GM19035 (cell line): Measurements from ENCODE around the gene TNFAIP8L2.
A peak's percentile ranks its signal among the peaks of the same experiment; 100 is the strongest.
"Not testable (repeated sequence)": the region's sequence is repeated elsewhere in the genome, so short reads cannot be mapped to it uniquely, and the experiment has no call there.

Source experiments
- ATAC-seq: cut with Tn5 transposase; IDR thresholded peaks from one replicate; pipeline ENCODE4 v1.9.1; 2021; ENCODE audit not compliant: unreplicated experiment

Gene TNFAIP8L2

DNA sequence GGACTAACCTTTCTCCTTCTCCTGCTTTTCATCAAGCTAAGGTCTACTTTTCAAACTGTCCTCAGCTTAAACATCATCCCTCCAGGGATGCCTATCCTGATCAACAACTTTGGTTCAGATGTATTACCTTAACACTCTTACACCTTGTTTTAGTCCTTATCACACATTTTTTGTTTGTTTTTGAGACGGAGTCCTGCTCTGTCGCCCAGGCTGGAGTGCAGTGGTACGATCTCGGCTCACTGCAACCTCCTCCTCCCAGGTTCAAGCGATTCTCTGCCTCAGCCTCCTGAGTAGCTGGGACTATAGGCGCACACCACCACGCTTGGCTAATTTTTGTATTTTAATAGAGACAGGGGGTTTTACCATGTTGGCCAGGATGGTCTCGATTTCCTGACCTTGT, 32.2 kb downstream of the TNFAIP8L2 start:
- ATAC-seq = not testable (repeated sequence)

- peak; percentile 87 for ATAC-seq
Observed at GRCh38 chr1:151189637-151190445, 33.4 kb downstream of the TNFAIP8L2 start, which contains the start of gene VPS72. VPS72 (minus strand) TSS chr1:151190197; CDS start chr1:151190121, 76 bp downstream.

DNA sequence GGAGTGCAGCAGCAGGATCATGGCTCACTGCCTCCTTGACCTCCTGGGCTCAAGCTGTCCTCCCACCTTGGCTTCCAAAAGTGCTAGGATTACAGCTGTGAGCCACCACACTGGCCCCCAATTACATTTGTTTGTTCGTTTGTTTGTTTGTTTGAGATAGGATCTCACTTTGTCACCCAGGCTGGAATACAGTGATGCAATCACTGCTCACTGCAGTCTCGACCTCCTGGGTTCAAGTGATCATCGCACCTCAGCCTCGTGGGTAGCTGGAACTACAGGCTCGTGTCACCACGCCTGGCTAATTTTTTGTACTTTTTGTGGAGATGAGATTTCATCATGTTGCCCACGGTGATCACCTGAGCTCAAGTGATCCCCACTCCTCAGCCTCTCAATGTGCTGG, 35.6 kb downstream of the TNFAIP8L2 start:
- ATAC-seq = no peak

DNA sequence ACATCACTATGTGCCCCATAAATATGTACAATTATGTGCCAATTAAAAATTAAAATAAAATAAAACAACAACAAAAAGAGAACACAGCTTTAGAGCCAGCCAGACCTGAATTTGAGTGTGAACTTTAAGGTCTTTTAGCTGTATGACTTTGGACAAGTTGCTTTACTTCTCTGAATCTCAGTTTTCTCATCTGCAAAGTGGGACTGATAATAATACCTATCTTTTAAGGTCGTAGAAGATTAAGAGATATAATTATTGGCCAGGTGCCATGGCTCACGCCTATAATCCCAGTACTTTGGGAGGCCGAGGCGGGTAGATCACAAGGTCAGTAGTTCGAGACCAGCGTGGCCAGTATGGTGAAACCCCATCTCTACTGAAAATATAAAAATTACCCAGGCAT, 36.9 kb downstream of the TNFAIP8L2 start:
- no peak for ATAC-seq

DNA sequence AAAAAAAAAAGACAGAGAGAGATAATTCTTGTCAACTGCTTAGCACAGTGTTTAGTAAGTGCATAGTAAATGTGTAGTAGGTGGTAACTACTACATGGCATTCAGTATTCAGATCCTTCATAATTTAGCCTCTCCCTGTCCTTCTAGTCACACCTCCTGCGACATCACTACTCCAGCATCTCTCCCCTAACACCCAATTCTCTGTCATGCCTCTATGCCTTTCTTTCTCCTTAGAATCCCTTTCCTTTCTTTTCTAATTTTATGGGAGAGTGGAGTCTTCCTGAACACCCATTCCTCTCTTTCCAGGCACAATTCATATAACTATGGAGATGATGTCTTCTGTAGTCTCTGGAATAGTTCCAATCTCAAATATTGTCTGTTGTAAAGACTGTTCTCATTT, 37.4 kb downstream of the TNFAIP8L2 start:
- ATAC-seq = no peak

DNA sequence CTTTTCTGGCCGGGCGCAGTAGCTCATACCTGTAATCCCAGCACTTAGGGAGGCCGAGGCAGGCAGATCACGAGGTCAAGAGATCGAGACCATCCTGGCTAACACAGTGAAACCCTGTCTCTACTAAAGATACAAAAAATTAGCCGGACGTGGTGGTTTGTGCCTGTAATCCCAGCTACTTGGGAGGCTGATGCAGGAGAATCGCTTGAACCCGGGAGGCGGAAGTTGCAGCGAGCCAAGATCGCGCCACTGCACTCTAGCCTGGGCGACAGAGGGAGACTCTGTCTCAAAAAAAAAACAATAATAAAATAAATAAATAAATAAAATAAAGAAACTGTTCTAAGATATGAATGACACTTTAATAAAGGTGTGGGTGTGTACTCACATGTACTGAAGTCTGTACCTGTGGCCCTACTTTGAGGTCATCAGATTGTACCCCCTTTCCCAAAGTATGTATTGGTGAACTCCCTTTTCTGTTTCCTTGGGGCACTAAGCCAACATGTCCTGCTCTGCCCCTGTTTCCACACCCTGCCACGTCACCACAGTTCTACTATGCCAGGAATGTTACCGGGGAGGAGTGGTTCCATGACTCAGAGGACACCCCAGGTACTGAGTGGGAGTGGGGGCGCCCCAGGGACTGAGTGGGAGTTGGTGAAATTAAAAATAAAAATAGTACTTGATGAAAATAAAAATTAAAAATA, 38.6 kb downstream of the TNFAIP8L2 start:
- not testable (repeated sequence) for ATAC-seq

- ATAC-seq = no peak
Observed at GRCh38 chr1:151196292-151196800, 39.9 kb downstream of the TNFAIP8L2 start.

DNA sequence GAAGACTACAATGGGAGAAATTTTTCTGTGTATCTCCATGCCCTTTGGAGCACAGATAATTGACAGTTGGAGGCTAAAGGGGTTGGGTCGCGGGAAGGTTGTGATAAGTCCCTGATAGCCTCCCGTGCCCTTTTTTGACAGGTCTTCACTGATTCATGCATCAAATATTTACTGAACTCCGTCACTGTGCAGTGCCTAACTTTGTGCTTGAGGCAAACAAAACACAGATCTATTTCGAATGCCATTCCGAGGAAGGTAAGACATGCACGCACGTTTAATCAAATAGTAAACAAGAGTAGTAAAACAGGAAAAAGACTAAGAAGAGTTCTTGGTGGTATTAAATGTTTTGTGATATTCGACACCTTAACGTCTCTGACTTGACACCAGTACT, 41.4 kb downstream of the TNFAIP8L2 start:
- ATAC-seq = no peak

DNA sequence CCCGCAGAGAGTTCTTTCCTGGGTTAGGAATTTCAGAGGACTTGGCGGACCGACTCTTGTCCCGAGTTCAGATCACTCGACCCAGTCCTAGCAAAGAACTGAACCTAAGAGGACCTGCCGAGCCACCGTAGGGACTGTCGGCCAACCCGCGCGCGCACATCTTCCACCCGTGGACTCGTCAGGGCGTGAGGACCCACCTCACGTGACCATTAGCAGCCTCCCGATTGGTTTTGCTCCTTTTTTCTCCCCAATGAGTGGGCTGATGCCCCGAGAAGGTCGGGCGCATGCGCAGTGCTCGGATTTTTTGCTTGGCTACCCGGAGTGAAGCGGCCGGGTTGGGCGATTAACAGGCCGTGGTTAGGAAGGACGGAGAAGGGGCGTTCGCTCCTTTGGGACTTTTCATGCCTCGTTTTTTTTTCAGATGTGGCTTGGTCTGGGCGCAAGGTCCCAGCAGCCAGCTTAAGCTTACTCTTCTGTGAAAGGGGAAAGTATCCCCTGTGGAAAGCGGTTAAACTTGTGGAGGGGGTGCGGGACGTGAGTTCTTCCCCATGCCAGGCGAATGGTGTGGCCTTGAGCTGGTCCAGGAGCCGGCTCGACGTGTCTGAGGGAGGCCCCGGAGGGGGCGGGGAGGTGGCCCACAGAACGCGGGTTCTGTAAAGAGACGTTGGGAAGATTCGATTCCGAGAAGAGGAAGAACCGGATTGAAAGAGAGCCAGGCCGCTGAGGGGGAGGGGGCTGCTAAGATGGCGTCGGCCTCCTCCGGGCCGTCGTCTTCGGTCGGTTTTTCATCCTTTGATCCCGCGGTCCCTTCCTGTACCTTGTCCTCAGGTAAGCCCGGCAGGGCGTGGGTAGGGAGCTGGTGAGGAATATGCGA, 42.0 kb downstream of the TNFAIP8L2 start, which contains the start of gene PIP5K1A:
TSS of gene PIP5K1A (plus strand) at position 299 of the 874 bp plus-strand sequence. CDS start at position 744, 445 bp downstream.
- peak; percentile 84 for ATAC-seq

DNA sequence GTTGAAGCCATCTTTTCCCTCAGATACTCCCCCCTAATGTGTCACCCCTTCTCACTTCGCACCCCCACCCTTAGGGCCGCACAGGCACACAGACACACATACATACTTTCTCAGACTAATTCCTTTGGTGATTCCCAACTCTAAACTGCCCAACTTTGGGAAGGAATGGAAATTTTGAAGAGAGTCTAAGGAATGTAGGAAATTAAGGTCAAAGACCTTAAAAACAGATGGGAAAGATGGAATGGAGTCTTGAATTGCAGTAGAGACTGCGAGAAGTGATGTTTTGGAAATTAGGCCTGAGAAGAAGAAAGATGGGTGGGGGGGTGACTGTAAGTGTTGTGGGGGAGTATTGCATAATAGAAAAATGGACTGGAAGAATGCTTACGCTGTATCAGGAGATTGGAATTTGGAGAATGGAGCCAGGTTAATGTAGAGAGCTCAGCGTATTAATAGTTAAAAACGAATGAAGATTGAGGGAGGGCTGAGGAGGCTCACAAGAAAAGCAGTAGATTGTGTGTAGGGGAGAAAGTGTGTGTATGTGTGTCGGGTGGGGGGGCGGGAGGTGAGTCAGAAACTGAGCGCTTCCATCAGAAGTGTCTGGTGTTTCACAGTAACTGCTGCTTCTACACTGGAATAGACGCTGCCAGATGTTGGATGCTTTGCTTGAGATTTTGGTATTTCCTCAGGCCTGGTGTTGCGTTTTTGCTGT, 43.6 kb downstream of the TNFAIP8L2 start:
- ATAC-seq = no peak

DNA sequence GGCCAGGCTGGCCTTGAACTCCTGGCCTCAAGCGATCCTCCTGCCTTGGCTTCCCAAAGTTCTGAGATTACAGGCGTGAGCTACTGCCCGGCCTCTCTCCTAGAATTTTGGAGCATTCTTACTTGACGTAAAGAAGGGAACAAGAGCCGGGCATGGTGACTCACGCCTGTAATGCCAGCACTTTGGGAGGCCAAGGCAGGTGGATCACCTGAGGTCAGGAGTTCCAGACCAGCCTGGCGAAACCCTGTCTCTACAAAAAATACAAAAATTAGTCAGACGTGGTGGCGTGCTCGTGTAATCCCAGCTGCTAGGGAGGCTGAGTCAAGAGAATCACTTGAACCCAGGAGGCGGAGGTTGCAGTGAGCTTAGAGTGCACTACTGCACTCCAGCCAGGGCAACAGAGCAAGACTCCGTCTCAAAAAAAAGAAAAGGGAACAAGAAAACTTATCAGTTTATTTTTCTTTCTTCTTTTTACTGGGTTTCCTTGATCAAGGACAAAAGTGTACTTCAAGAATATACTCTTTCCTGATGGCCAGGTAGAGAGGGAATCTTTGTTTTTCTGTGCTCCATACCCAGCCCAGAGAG, 49.0 kb downstream of the TNFAIP8L2 start:
- ATAC-seq = not testable (repeated sequence)
